ENCODE results near the gene HECTD2.
"Not testable (repeated sequence)": the region's sequence is repeated elsewhere in the genome, so short reads cannot be mapped to it uniquely, and the experiment has no call there.

The HECTD2 gene

GRCh38 chr10:91517394-91517793 is 107.2 kb downstream of the HECTD2 start:
- TF ChIP-seq CTCF (conservative IDR thresholded peaks at IDR 0.05), result no peak

GRCh38 chr10:91519899-91520514 is 109.9 kb downstream of the HECTD2 start:
- no peak for TF ChIP-seq CTCF (conservative IDR thresholded peaks at IDR 0.05)
- no peak overlapping the region for H3K27ac ChIP-seq

More at GRCh38 chr10:91517394-91517793, 107.2 kb downstream of the HECTD2 start:
- H3K27ac ChIP-seq, result no peak overlapping the region

GRCh38 chr10:91520661-91521060 is 110.5 kb downstream of the HECTD2 start:
- no peak overlapping the region for H3K27ac ChIP-seq
- no peak for TF ChIP-seq CTCF (conservative IDR thresholded peaks at IDR 0.05)

- TF ChIP-seq CTCF (conservative IDR thresholded peaks at IDR 0.05), result no peak
- no peak overlapping the region for H3K27ac ChIP-seq
Observed at GRCh38 chr10:91521439-91521838, 111.3 kb downstream of the HECTD2 start.

- TF ChIP-seq CTCF (conservative IDR thresholded peaks at IDR 0.05), result no peak
- H3K27ac ChIP-seq, result no peak overlapping the region
Observed at GRCh38 chr10:91525896-91526712, 116.0 kb downstream of the HECTD2 start.

- TF ChIP-seq CTCF (conservative IDR thresholded peaks at IDR 0.05), result no peak
- H3K27ac ChIP-seq, result no peak overlapping the region
Observed at GRCh38 chr10:91528080-91528479, 117.9 kb downstream of the HECTD2 start.

- no peak for TF ChIP-seq CTCF (conservative IDR thresholded peaks at IDR 0.05)
Observed at GRCh38 chr10:91528768-91529167, 118.6 kb downstream of the HECTD2 start.

GRCh38 chr10:91534789-91535188 is 124.6 kb downstream of the HECTD2 start:
- not testable (repeated sequence) for H3K27ac ChIP-seq

More at GRCh38 chr10:91528768-91529167, 118.6 kb downstream of the HECTD2 start:
- H3K27ac ChIP-seq, result no peak overlapping the region

Data from VCaP (cell line).